ENCODE data around the gene AOPEP.

DNA sequence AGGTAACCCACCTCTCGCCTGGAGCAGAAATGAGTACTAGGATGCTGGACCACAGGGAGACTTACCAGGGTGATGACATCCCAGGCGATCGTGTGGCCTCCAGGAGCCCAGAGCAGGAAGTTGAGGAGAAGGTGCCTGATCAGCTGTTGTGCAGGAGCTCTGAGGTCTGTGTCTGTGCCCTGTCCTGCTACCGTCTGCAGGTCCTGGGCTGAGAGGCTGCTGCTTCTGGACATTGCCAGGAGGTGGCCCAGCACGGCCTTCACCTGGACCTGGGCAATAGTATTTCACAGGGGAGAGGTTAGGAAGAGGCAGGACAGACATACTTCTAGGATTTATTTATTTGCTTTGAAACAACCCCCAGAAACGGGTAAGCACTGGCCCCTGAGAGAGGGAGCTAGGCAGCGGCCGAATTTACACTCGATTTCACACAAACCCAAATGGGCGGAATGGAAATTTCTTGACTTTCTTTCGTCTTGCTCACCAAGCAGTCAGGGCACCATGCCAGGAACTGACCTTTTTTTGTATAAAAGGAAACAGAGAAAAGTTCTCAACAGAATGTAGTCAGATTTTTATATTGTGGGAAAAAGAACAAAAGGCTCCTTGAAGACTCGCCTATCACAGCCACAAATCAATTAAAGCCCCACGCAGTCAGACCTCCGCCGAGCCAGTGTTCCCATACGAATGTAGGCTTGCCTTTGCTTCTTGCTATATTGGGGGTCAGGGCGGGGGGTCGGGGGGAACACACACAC, 380.7 kb downstream of the AOPEP start:
- TF ChIP-seq, protein P1, sequence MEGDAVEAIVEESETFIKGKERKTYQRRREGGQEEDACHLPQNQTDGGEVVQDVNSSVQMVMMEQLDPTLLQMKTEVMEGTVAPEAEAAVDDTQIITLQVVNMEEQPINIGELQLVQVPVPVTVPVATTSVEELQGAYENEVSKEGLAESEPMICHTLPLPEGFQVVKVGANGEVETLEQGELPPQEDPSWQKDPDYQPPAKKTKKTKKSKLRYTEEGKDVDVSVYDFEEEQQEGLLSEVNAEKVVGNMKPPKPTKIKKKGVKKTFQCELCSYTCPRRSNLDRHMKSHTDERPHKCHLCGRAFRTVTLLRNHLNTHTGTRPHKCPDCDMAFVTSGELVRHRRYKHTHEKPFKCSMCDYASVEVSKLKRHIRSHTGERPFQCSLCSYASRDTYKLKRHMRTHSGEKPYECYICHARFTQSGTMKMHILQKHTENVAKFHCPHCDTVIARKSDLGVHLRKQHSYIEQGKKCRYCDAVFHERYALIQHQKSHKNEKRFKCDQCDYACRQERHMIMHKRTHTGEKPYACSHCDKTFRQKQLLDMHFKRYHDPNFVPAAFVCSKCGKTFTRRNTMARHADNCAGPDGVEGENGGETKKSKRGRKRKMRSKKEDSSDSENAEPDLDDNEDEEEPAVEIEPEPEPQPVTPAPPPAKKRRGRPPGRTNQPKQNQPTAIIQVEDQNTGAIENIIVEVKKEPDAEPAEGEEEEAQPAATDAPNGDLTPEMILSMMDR (IDR thresholded peaks at IDR 0.05; ENCODE audit: insufficient read depth, low read depth, low read length) = no peak
- no peak for TF ChIP-seq EZH2 (IDR thresholded peaks at IDR 0.05; ENCODE audit: insufficient read depth, low read length)

All from astrocyte (in vitro differentiated cells and primary cell).